PC-9 (cell line): ENCODE measurements around the gene KRT73. TPM values are rescaled to one million over a fixed set of nuclear protein-coding genes. Genes with fewer than 3 reads are reported as not detected.
A peak's percentile ranks its signal among the peaks of the same experiment; 100 is the strongest.

Experiments
- BruUV-seq: library from RNA; stranded (reverse); fragments of 400-500 nt; replicated peaks from 2 replicates; lab custom pipeline; 2021; lab: Mats Ljungman, UMichigan
- CTCF ChIA-PET: fragments of 300-600 bp; sonication (Branson Sonifier 250); formaldehyde crosslinking; loops from one replicate; lab custom pipeline; 2022; ENCODE audit warnings: antibody characterized with exemption; lab: Charles Lee
- POLR2A ChIA-PET: fragments of 300-600 bp; sonication (Branson Sonifier 250); formaldehyde crosslinking; loops from one replicate; lab custom pipeline; 2022; ENCODE audit warnings: antibody characterized with exemption; ENCODE audit not compliant: unreplicated experiment; lab: Charles Lee
- DNase-seq, 2 experiments: peaks; one replicate each; pipeline versions ENCODE4 v3.0.0 to v3.0.0-alpha.2; 2015 to 2022; ENCODE audit warnings: mixed read lengths in 1 of 2
- H2AFZ ChIP-seq: fragments of 200-600 bp; sonication (generic); 2 replicates; pipeline ENCODE4 v1.8.1; 2017; ENCODE audit warnings: antibody characterized with exemption
- H3F3A ChIP-seq: fragments of 200-600 bp; sonication (generic); 2 replicates; pipeline ENCODE4 v1.8.1; 2017; ENCODE audit warnings: antibody characterized with exemption, mild to moderate bottlenecking, low read depth; ENCODE audit not compliant: insufficient read depth
- H3K27ac ChIP-seq: fragments of 200-600 bp; sonication (generic); 2 replicates; pipeline ENCODE4 v1.6.1; 2016; ENCODE audit warnings: mixed run types
- H3K27me3 ChIP-seq: fragments of 200-600 bp; sonication (generic); 2 replicates; pipeline ENCODE4 v1.6.1; 2016; ENCODE audit warnings: low read depth, mixed run types; ENCODE audit not compliant: insufficient read depth
- H3K36me3 ChIP-seq: fragments of 200-600 bp; sonication (generic); 2 replicates; pipeline ENCODE4 v1.6.1; 2016; ENCODE audit warnings: low read depth, mixed run types
- H3K4me1 ChIP-seq: fragments of 200-600 bp; sonication (generic); replicated peaks from 2 replicates; pipeline ENCODE4 v1.6.1; 2016; ENCODE audit warnings: mixed run types; ENCODE audit not compliant: insufficient read depth
- H3K4me2 ChIP-seq: fragments of 200-600 bp; sonication (generic); 2 replicates; pipeline ENCODE4 v1.6.1; 2017; ENCODE audit warnings: mixed run types
- H3K4me3 ChIP-seq: fragments of 200-600 bp; sonication (generic); 2 replicates; pipeline ENCODE4 v1.6.1; 2016; ENCODE audit warnings: mixed run types
- H3K79me2 ChIP-seq: fragments of 200-600 bp; sonication (generic); 2 replicates; pipeline ENCODE4 v1.6.1; 2017; ENCODE audit warnings: low read depth, mixed run types
- H3K9me2 ChIP-seq: fragments of 200-600 bp; sonication (generic); 2 replicates; pipeline ENCODE4 v1.8.1; 2017; ENCODE audit warnings: mild to moderate bottlenecking; ENCODE audit not compliant: insufficient read depth
- H3K9me3 ChIP-seq: fragments of 200-600 bp; sonication (generic); 2 replicates; pipeline ENCODE4 v1.8.1; 2016; ENCODE audit warnings: low read depth; ENCODE audit not compliant: insufficient read depth
- H4K20me1 ChIP-seq: fragments of 200-600 bp; sonication (generic); 2 replicates; pipeline ENCODE4 v1.8.1; 2017; ENCODE audit not compliant: insufficient read depth
- EZH2 ChIP-seq: fragments of 200-600 bp; sonication (generic); IDR thresholded peaks from 2 replicates; pipeline ENCODE4 v1.8.0; 2017; ENCODE audit warnings: antibody characterized with exemption, low read depth
- intact Hi-C: fragments of 100-400 bp; cut with micrococcal nuclease; formaldehyde crosslinking; loops from one replicate; pipeline ENCODE4 v1.10.0; 2022; ENCODE audit not compliant: unreplicated experiment
- total RNA-seq: library from RNA; stranded (reverse); gene quantifications from 2 replicates; pipeline ENCODE4 v1.2.3, GENCODE V29; 2021
- TF ChIP-seq, protein P1 (sequence below): fragments of 200-600 bp; sonication (generic); conservative IDR thresholded peaks from 2 replicates; pipeline ENCODE4 v1.6.1; 2017; ENCODE audit warnings: mixed run types, antibody characterized with exemption, mild to moderate bottlenecking, moderate library complexity

KRT73 gene
- total RNA-seq, 1 experiment from 2014 or later: not detected

DNA sequence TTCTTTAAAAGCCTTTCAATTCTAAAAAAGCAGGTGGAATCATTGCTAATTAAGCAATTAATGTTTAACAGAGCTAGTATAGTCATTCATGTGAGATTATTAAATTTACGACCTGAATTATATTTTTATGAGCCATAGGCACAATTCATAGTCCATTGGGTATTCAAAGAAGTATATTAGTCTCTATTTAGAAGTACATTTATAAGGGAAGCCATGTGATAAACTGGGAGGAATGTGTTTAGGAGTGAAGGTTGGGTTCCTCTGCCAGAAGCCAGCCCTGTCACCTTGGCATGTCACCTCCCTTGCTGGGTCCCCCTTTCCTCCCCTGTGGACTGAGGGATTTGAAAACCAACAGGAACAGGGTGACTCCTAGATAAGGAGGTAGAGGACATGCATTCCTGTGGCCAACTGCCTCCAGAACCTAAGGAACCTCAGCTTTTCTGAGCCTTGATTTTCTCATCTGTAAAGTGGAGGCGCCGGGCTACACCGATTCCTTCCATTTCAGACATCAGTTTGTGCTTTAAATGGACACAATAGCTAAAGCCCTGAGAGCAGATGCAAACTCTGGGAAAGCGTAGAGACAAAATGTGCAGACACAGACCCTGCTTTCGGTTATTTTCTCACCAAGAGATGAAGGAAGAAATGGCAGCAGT is 39.0 kb upstream of the KRT73 start:
- no peaks in the 10 kb centered on the region for H3K9me2 ChIP-seq
- TF ChIP-seq, protein P1, sequence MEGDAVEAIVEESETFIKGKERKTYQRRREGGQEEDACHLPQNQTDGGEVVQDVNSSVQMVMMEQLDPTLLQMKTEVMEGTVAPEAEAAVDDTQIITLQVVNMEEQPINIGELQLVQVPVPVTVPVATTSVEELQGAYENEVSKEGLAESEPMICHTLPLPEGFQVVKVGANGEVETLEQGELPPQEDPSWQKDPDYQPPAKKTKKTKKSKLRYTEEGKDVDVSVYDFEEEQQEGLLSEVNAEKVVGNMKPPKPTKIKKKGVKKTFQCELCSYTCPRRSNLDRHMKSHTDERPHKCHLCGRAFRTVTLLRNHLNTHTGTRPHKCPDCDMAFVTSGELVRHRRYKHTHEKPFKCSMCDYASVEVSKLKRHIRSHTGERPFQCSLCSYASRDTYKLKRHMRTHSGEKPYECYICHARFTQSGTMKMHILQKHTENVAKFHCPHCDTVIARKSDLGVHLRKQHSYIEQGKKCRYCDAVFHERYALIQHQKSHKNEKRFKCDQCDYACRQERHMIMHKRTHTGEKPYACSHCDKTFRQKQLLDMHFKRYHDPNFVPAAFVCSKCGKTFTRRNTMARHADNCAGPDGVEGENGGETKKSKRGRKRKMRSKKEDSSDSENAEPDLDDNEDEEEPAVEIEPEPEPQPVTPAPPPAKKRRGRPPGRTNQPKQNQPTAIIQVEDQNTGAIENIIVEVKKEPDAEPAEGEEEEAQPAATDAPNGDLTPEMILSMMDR: no peak
- no peak for TF ChIP-seq EZH2
- ChIA-PET CTCF (no interaction called here), POLR2A (interaction anchor here (0.5 kb wide), 1 partner anchor 414 kb away, joined by 3 read pairs; no protein-coding TSS in a partner anchor)
- no peaks in the 10 kb centered on the region for H3K9me3 ChIP-seq
- peaks cover 19% of the 10 kb centered on the region; the same call in 1 of the 2 replicates for H3F3A ChIP-seq
- intact Hi-C loops: no loop called here
- no TSS peak for BruUV-seq
- H3K27ac ChIP-seq: no peak overlapping the region
- H3K4me2 ChIP-seq: no peak overlapping the region
- no peaks in the 10 kb centered on the region for H4K20me1 ChIP-seq
- H3K27me3 ChIP-seq: no peaks in the 10 kb centered on the region
- H3K4me3 ChIP-seq: no peak overlapping the region
- no peaks in the 10 kb centered on the region for H3K36me3 ChIP-seq
- H2AFZ ChIP-seq: no peak overlapping the region
- peaks cover 23% of the 10 kb centered on the region for H3K4me1 ChIP-seq
- DNase-seq: no peak
- no peaks in the 10 kb centered on the region for H3K79me2 ChIP-seq

DNA sequence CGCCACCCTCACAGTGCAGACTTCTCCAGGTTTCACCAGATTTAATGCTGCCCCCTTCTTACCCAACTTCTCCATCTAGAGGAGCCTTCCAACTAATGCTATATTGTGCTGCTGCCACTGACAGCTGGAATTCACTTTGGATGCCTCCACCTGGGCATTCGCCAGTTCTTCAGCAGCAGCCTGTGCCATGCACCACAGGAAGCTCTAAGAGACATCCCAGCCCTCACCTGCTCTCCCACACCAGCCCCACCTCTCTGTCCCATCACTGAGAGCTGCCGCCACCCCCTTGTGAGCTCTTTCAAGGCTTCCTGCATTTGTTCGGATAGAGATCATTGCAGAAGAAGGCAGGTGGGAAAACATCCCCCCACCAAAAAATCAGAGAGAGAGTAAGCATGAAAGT is 38.3 kb upstream of the KRT73 start:
- POLR2A ChIA-PET: interaction anchor here (0.5 kb wide), 1 partner anchor 413 kb away, joined by 3 read pairs; no protein-coding TSS in a partner anchor
- Histone ChIP-seq H4K20me1 (no peaks in the 10 kb centered on the region), H3K4me2 (no peak overlapping the region)

DNA sequence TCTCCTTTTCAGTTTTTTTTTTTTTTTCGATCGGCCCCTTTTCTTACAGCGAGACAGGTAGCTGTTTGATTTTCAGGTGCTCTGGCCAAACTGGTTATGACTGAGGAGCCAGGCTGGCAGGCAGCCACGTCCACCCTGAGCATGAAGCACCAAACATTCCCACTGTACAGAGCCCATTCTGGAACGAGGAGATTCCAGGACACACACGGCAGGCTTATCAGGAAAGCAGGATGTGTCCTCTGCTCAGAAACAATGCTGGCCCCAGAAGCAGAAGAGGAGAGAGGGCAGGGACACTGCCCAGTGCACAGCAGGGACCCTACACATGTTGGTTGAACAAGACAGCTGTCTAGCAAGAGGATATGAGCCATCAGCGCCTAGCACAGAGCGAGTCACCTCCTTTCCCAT is 37.4 kb upstream of the KRT73 start:
- H3K27me3 ChIP-seq: no peaks in the 10 kb centered on the region
- no peak overlapping the region; the same call in 1 of the 2 replicates for H2AFZ ChIP-seq
- no peaks in the 10 kb centered on the region for H3K9me2 ChIP-seq
- H3K4me1 ChIP-seq: peaks cover 23% of the 10 kb centered on the region
- H3K79me2 ChIP-seq: no peaks in the 10 kb centered on the region
- intact Hi-C loops: no loop called here
- TF ChIP-seq EZH2: no peak
- TF ChIP-seq, protein P1: no peak
- peak overlapping the region; percentile 22; the same call in 1 of the 2 replicates for H3K27ac ChIP-seq
- ChIA-PET POLR2A (interaction anchor here (0.5 to 0.6 kb wide), 3 partner anchors 17 to 508 kb away, joined by 3 to 9 read pairs (median 3); no protein-coding TSS in a partner anchor), CTCF (interaction anchor here (0.6 kb wide), 1 partner anchor 498 kb away, joined by 4 read pairs; no protein-coding TSS in a partner anchor)
- peak; percentile 70 to 74 for DNase-seq
- peaks cover 19% of the 10 kb centered on the region; the same call in 1 of the 2 replicates for H3F3A ChIP-seq
- no TSS peak for BruUV-seq
- peak overlapping the region; percentile 73 for H3K4me2 ChIP-seq
- no peaks in the 10 kb centered on the region for H3K36me3 ChIP-seq
- no peaks in the 10 kb centered on the region for H3K9me3 ChIP-seq
- H3K4me3 ChIP-seq: peak overlapping the region; percentile 30; the same call in 1 of the 2 replicates
- no peaks in the 10 kb centered on the region for H4K20me1 ChIP-seq

More for the DNA sequence above, 38.3 kb upstream of the KRT73 start:
- Histone ChIP-seq H3F3A (peaks cover 19% of the 10 kb centered on the region; the same call in 1 of the 2 replicates), H3K36me3 (no peaks in the 10 kb centered on the region), H3K9me2 (no peaks in the 10 kb centered on the region), H2AFZ (no peak overlapping the region), H3K27ac (no peak overlapping the region), H3K4me3 (no peak overlapping the region), H3K9me3 (no peaks in the 10 kb centered on the region), H3K79me2 (no peaks in the 10 kb centered on the region), H3K4me1 (peaks cover 23% of the 10 kb centered on the region), H3K27me3 (no peaks in the 10 kb centered on the region)
- no peak for TF ChIP-seq EZH2
- TF ChIP-seq, protein P1: no peak
- CTCF ChIA-PET: no interaction called here
- BruUV-seq: no TSS peak
- DNase-seq: no peak
- intact Hi-C loops: no loop called here
